Esophagus muscularis mucosa (tissue), 4 donors: ENCODE data around the gene PAK4. TPM values are rescaled to one million over a fixed set of nuclear protein-coding genes. Genes with fewer than 3 reads are reported as not detected.

ENCODE experiments used
- DNase-seq: peaks from one replicate; pipeline ENCODE4 v3.0.0-alpha.2; 2017; ENCODE audit errors: extremely low spot score
- H3K27ac ChIP-seq, 4 donors: fragments of 200-600 bp; sonication (generic); replicated peaks in 1 of 4; 1 replicate in 3 of 4; 2 replicates in 1 of 4; pipeline ENCODE4 v1.5.1; 2016 to 2019; ENCODE audit warnings: mild to moderate bottlenecking in 1 of 4
- H3K27me3 ChIP-seq, 4 donors: fragments of 200-600 bp; sonication (generic); one replicate each; pipeline versions ENCODE4 v1.5.1 to v1.6.0; 2016 to 2019
- H3K36me3 ChIP-seq, 4 donors: fragments of 200-600 bp; sonication (generic); one replicate each; pipeline ENCODE4 v1.5.1; 2016 to 2019
- H3K4me1 ChIP-seq, 4 donors: fragments of 200-600 bp; sonication (generic); one replicate each; pipeline ENCODE4 v1.5.1; 2016 to 2019
- H3K4me3 ChIP-seq, 4 donors: fragments of 200-600 bp; sonication (generic); 1 replicate in 2 of 4; 2 replicates in 2 of 4; pipeline ENCODE4 v1.5.1; 2016 to 2019; ENCODE audit warnings: mild to moderate bottlenecking in 4 of 4, moderate library complexity in 1 of 4
- H3K9me3 ChIP-seq, 4 donors: fragments of 200-600 bp; sonication (generic); 1 replicate in 3 of 4; 2 replicates in 1 of 4; pipeline ENCODE4 v1.5.1; 2016 to 2019
- EP300 ChIP-seq: sonication (generic); formaldehyde crosslinking; IDR thresholded peaks from one replicate; pipeline ENCODE4 v1.6.1; 2017; ENCODE audit warnings: antibody characterized with exemption
- POLR2A ChIP-seq: fragments of 450-650 bp; IDR thresholded peaks from one replicate; pipeline ENCODE4 v1.6.1; 2017; ENCODE audit warnings: antibody characterized with exemption, moderate library complexity, mild to moderate bottlenecking, low read depth
- POLR2AphosphoS5 ChIP-seq, 2 donors: sonication (generic); formaldehyde crosslinking; IDR thresholded peaks; one replicate each; pipeline ENCODE4 v1.6.1; 2017; ENCODE audit warnings: antibody characterized with exemption in 2 of 2
- WGBS: methylation state at CpG from one replicate; pipeline ENCODE4 v1.1.5; 2018; 5-methylcytosine and 5-hydroxymethylcytosine counted together
- intact Hi-C: fragments of 100-400 bp; cut with DNase I; formaldehyde crosslinking; loops from one replicate; pipeline ENCODE4 v1.15.1; 2023
- total RNA-seq, 4 donors: library from RNA; depleted of rRNA; stranded (reverse); fragments of >200 nt; gene quantifications; one replicate each; pipeline versions ENCODE4 v1.1.0 to v1.2.1, GENCODE V29; 2016
- TF ChIP-seq, protein P1 (sequence below), 3 experiments: fragments of 200-600 bp in 2 of 3; fragments of 450-650 bp in 1 of 3; sonication (generic) in 2 of 3; IDR thresholded peaks; one replicate each; pipeline ENCODE4 v1.5.1; 2017 to 2019; ENCODE audit warnings: antibody characterized with exemption in 3 of 3, mild to moderate bottlenecking in 2 of 3, moderate library complexity in 1 of 3

Gene PAK4
- total RNA-seq, 4 donors from 2014 or later: 8.3 to 18.4 (median 11.0) TPM

DNA sequence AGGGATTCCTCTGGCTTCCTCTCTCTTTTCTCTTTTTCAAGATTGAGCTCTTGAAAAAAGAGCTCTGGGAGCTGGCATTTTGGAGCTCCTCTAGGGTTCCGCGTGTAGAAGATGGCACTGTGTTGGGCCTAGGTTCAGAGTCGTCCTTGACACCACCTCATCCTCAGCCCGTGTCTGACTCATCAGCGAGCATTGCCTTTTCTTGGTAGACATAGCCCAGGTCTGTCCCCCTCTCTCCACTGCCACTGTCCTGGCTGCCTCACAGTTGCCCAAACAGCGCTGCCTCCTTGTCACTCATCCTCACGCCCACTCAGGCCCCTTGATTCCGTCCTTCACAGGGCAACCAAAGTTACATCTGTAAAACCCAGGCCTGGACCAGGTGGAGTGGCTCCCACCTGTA lies 24.6 kb downstream of the PAK4 start:
- intact Hi-C loops: no loop called here
- Histone ChIP-seq H3K36me3 (no peaks in the 10 kb centered on the region), H3K9me3 (no peaks in the 10 kb centered on the region), H3K27me3 (no peaks in the 10 kb centered on the region), H3K27ac (no peak overlapping the region), H3K4me1 (peaks cover 20 to 32% (median 32%) of the 10 kb centered on the region in 4 donors), H3K4me3 (no peak overlapping the region)
- DNase-seq: no peak
- 88% methylated on average over 8 of the region's 8 CpGs for WGBS
- TF ChIP-seq, protein P1, sequence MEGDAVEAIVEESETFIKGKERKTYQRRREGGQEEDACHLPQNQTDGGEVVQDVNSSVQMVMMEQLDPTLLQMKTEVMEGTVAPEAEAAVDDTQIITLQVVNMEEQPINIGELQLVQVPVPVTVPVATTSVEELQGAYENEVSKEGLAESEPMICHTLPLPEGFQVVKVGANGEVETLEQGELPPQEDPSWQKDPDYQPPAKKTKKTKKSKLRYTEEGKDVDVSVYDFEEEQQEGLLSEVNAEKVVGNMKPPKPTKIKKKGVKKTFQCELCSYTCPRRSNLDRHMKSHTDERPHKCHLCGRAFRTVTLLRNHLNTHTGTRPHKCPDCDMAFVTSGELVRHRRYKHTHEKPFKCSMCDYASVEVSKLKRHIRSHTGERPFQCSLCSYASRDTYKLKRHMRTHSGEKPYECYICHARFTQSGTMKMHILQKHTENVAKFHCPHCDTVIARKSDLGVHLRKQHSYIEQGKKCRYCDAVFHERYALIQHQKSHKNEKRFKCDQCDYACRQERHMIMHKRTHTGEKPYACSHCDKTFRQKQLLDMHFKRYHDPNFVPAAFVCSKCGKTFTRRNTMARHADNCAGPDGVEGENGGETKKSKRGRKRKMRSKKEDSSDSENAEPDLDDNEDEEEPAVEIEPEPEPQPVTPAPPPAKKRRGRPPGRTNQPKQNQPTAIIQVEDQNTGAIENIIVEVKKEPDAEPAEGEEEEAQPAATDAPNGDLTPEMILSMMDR (IDR thresholded peaks at IDR 0.05): no peak
- TF ChIP-seq POLR2A: no peak
- no peak for TF ChIP-seq POLR2AphosphoS5 (IDR thresholded peaks at IDR 0.05)
- TF ChIP-seq EP300: no peak

DNA sequence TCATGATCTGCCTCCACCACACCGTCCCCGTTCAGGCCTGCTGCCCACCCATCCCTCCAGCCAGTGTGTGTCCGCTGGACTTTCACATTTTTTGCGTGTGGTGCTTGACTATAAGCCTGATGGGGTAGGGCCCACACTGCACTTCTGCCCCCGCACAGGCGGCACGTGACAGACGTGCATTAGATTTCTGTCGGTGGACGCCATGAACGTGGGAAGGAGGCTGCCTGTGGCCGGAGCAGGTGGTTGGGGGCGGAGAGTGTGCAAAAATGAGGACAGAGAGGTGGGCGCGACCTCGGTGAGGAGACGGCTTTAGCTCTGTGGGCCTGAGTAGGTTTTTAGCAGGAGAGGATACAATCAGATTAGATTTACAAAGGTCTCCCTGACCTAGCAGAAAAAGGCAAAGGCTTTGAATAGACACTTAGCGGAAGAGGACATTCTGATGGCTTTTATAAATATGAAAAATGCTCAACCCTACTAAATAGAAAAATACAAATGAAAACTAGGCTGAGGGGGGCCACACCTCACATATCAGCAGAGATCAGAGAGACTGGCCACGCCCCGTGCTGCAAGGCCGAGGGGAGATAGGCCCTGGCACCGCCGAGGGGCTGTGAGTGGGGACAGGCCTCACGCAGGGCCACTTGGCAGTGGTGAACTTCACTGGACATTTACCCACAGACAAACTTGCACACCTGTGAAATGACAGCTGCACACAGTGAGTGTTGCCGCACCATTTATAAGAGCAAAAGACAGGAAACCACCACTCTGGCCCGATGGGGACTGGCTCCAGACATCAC lies 25.4 kb downstream of the PAK4 start:
- TF ChIP-seq, protein P1 (IDR thresholded peaks at IDR 0.05): no peak
- no peak for TF ChIP-seq EP300
- no peak for TF ChIP-seq POLR2AphosphoS5 (IDR thresholded peaks at IDR 0.05)
- no peak for TF ChIP-seq POLR2A
- intact Hi-C loops: no loop called here
- Histone ChIP-seq H3K27me3 (no peaks in the 10 kb centered on the region), H3K27ac (no peak overlapping the region), H3K4me1 (peaks cover 14 to 32% (median 32%) of the 10 kb centered on the region in 4 donors), H3K36me3 (no peaks in the 10 kb centered on the region), H3K9me3 (no peaks in the 10 kb centered on the region), H3K4me3 (no peak overlapping the region)
- WGBS: 92% methylated on average over 26 of the region's 26 CpGs
- DNase-seq: no peak

DNA sequence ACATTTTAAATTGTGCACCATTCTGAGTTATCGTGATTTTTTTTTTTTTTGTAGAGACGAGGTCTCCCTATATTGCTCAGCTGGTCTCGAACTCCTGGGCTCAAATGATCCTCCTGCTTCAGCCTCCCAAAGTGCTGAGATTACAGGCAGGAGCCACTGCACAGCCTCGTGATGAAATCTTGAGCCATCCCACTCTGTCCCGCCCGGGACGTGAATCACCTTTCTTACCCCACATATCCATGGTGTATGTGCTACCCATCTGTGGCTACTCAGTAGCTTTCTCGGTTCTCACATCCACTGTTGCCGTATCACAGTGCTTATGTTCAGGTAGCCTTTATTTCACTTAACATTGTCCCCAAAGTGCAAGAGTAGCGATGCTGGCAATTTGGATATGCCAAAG lies 26.5 kb downstream of the PAK4 start:
- Histone ChIP-seq H3K4me3 (no peak overlapping the region), H3K27me3 (no peaks in the 10 kb centered on the region), H3K36me3 (no peaks in the 10 kb centered on the region), H3K27ac (no peak overlapping the region), H3K9me3 (no peaks in the 10 kb centered on the region), H3K4me1 (peaks cover 17 to 35% (median 33%) of the 10 kb centered on the region in 4 donors)
- intact Hi-C loops: no loop called here
- DNase-seq: no peak
- TF ChIP-seq EP300 (no peak), POLR2A (no peak), POLR2AphosphoS5 (IDR thresholded peaks at IDR 0.05) (no peak)
- TF ChIP-seq, protein P1 (IDR thresholded peaks at IDR 0.05): no peak
- WGBS: 93% methylated on average over 10 of the region's 10 CpGs

DNA sequence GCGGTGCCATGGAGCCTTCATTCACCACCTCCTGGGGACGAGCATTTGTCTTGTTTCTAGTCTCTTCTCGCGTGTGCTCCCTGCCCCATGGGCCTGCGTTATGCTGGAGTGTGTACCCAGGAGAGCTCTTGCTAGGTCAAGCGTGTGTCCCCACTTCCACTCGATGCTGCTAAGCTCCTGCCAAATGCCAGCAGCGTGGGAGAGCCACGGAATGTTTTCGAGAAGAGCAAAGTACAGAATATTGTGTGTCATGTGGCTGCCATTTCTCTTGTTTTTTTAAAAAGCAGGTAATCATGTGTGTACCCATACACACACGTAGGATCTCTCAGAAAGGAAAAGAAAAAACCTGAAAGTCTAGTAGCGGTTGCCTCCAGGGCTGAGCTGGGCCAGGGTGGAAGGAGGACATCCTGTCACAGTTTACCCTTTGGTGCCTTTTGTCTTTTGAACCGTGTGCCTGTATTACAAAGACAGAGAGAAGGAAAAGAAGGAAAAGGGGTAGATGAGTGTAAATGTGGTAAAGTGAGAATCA lies 28.6 kb downstream of the PAK4 start:
- Histone ChIP-seq H3K4me3 (no peak overlapping the region), H3K27me3 (no peaks in the 10 kb centered on the region), H3K9me3 (no peaks in the 10 kb centered on the region), H3K36me3 (no peaks in the 10 kb centered on the region), H3K4me1 (peaks cover 28 to 52% (median 52%) of the 10 kb centered on the region in 4 donors), H3K27ac (no peak overlapping the region)
- TF ChIP-seq POLR2A (no peak), EP300 (no peak), POLR2AphosphoS5 (IDR thresholded peaks at IDR 0.05) (no peak)
- TF ChIP-seq, protein P1 (IDR thresholded peaks at IDR 0.05): no peak
- intact Hi-C loops: no loop called here
- WGBS: 89% methylated on average over 11 of the region's 13 CpGs
- DNase-seq: no peak
